SIG-M5 (cell line): ENCODE results near the gene ATL3.
A peak's percentile ranks its signal among the peaks of the same experiment; 100 is the strongest.

Source experiments
- DNase-seq: peaks from one replicate; lab custom pipeline; 2025; lab: John Stamatoyannopoulos, UW

Gene ATL3, protein sequence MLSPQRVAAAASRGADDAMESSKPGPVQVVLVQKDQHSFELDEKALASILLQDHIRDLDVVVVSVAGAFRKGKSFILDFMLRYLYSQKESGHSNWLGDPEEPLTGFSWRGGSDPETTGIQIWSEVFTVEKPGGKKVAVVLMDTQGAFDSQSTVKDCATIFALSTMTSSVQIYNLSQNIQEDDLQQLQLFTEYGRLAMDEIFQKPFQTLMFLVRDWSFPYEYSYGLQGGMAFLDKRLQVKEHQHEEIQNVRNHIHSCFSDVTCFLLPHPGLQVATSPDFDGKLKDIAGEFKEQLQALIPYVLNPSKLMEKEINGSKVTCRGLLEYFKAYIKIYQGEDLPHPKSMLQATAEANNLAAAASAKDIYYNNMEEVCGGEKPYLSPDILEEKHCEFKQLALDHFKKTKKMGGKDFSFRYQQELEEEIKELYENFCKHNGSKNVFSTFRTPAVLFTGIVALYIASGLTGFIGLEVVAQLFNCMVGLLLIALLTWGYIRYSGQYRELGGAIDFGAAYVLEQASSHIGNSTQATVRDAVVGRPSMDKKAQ

DNA sequence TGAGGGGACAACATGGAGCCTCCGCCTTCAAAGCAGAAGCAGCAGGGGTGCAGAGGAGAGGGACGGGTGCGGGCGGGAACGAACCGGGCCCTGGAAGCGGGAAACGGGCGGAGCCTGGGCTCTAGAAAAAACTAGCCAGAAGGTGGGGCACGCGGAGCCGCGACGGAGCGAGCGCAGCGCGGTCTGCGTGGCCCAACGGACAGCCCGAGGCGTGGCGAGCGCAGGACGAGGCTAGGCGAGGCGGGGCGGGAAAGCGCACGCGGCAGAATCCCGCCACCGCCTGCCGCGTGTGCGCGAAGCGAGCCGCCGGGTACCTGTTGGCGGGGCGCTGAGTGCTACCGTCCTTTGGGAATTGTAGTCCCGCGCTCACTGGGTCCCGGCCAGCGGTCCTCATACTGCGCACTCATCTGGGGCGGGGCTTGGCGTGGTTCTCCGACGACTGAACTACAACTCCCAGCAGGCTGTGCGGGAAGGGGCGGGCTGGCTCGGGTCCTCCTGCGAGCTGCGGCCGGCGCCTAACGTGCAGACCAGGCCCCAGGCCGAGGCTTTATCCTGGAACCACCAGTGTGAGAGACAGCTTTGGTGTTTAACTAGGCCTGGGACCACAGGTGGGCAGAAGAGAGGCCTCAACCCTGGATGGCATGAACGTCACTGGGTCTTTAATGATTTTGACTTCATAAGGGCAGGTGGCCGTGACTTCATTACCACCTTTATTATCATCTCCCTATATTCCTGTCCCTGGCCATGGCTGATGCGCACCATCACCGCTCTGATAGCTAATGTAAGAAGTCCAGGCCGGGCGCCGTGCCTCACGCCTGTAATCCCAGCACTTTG lies at the start of gene ATL3:
TSS of gene ATL3 (minus strand) at position 55 of the 834 bp plus-strand sequence. CDS start at position 14, 41 bp downstream.
- peak; percentile 66 for DNase-seq

DNA sequence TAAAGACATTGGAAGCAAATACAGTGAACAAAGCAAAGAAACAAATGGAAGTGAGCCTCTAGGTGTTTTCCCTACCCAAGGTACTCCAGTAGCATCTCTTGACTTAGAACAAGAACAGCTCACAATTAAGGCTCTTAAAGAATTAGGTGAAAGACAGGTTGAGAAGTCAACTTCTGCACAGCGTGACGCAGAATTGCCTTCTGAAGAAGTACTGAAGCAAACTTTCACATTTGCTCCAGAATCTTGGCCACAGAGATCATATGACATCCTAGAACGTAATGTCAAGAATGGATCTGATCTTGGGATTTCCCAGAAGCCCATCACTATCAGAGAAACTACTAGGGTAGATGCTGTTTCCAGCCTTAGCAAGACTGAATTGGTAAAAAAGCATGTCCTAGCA lies 49.4 kb upstream of the ATL3 start:
- no peak for DNase-seq

DNA sequence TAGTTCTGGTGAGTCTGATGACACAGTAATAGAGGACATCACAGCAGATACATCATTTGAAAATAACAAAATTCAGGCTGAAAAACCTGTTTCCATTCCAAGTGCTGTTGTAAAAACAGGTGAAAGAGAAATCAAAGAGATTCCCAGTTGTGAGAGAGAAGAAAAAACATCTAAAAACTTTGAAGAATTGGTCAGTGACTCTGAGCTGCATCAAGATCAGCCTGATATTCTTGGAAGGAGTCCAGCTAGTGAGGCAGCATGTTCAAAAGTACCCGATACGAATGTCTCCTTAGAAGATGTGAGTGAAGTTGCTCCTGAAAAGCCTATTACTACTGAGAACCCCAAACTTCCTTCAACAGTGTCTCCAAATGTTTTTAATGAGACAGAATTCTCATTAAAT lies 48.8 kb upstream of the ATL3 start:
- DNase-seq, result no peak

DNA sequence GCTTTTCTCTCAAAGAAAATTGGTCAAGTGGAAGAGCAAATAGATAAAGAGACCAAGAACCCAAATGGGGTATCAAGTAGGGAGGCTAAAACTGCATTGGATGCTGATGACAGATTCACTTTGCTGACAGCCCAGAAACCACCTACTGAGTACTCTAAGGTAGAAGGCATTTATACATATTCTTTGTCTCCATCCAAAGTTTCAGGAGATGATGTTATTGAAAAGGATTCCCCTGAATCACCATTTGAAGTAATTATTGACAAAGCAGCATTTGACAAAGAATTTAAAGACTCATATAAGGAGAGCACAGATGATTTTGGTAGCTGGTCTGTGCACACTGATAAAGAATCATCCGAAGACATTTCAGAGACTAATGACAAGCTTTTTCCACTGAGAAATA lies 47.8 kb upstream of the ATL3 start:
- DNase-seq, result no peak

DNA sequence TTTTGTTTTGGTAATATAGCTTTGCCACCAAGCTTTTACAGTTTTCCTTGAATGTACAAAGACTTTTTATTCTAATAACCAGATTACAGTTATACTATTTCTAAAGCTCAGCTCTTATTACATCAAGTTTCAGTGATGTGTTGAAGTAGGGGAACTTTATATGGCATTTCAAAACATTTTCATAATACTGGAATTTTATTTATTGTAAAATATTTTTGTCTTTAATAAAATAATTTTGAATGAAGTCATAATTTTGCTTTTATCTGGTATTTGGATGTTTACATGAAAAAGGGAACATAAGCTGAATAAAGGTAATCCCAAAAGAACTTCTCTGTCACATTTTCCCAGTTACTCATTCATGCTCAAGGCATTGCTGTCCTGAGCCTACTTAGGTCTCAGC lies 44.9 kb upstream of the ATL3 start:
- DNase-seq, result no peak

DNA sequence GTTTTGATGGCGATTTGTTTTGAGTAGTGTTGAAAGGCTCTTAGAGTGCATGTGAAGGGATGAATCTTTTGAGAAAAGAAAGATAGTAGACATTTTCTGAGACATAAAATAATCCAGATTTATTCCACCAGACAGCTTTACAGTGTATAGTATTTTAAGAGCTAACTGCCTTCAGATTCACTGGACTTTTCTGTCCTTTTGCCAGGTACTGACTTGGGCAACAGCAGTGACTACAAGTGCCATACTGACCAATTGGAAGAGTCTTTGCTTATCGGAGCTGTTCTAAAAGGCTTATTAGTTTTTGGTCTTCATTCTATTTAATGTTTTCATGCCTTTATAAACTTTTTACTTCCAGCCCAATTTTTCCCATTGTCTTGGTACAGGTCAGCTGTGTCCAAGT lies 42.6 kb upstream of the ATL3 start:
- DNase-seq, result no peak

DNA sequence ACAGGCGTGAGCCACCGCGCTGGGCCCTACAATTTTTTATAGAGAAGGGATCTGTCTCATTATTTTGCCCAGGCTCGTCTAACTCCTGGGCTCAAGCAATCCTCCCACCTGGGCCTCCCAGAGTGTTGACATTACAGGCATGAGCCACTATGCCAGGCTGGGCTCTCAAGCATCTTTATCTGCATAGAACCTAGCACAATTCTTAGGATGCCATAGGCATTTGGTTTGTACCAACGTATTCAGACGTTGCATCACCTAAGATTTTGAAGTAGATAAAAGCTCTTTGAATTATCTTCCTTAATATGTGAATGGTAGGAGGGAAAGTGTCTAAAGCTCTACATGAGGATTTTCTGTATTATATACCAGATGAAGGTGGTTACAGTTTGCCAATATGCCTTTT lies 40.7 kb upstream of the ATL3 start:
- no peak for DNase-seq

DNA sequence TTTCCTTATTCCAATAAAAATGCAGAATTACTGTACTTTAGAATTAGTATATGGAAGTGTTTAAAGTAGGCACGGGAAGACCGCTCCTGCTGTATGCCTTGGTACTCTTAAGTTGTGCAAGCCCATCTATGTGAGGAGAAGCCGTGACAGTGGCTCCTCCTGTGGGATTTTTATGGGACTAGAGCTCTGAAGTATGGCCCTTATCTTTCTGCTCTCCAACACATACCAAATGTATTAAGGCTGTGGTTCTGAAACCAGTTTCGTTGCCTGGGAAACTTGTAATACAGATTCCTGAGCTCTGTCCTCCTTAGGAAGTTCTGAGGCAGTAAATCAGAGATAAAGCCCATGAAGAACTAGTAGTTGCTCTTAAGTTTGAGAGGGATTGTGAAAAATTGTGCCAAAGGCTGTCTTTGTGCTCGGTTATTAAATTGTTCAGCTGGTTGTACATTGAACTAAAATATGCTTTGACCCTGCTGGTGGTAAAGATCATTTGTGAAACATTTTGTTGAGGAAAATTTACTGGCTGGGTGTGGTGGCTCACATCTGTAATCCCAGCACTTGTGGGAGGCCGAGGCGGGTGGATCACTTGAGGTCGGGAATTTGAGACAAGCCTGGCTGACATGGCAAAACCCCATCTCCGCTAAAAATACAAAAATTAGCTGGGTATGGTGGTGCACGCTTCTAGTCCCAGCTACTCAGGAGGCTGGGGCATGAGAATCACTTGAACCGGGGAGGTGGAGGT lies 39.5 kb upstream of the ATL3 start:
- no peak for DNase-seq

DNA sequence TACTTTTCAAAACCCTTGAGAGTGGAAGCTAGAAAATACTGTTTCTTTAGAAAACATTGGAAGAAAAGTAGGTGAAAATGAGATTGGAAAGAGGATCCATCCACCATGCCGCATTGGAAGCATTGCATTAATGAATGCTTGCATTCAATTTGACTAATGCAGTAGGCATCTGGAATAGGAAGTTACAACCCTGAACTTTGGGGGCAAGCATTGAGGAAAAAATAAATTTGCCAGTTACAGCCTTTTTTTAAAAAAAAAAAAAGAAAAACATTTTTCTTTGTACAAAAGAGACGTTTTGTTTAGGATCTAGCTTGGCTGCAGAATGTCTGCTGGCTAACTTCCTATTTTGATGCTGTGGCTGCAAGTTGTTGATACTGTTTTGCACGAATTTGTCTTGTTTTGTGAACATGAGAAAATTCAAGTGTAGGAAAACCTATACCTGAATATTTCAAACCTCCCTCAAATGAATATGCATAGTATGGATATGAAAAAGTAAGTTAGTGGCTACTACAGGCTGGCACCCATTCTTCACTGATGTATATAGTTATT lies 38.2 kb upstream of the ATL3 start:
- DNase-seq, result no peak

DNA sequence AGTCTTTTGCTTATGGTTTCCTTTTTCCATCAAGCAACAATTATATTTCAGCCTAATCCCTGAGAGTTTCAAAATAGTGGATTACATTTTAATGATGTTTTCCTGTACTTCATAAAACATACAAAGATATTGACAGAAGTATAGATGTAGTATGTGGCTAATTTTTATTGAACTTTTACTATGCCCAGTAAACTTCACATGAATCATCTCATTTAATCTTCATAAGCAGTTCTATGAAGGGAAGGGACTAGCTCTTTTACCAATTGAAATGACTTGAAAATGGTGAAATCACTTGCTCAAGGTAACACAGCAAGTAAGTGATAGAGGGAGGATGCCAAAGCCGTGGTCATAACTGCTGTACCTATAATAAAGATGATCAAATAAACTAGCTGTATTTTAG lies 37.6 kb upstream of the ATL3 start:
- no peak for DNase-seq

DNA sequence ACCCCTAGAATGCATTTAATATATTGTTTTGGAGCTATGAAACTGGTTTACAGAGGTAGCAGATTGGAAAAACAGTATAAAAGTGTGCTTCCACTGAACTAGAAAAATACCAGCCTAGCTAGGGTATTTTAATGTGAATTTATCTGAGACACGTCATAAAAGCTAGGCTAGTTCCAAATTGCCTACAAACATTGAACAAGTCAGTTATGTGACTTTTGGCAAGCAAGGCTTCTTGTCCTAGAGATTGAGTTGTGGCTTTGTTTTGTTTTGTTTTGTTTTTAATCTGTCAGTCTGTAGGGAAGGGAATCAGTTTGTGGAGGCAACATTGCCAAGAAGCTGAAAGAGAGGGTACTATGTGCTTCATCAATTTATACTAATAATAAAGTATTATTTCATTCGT lies 34.4 kb upstream of the ATL3 start:
- no peak for DNase-seq

DNA sequence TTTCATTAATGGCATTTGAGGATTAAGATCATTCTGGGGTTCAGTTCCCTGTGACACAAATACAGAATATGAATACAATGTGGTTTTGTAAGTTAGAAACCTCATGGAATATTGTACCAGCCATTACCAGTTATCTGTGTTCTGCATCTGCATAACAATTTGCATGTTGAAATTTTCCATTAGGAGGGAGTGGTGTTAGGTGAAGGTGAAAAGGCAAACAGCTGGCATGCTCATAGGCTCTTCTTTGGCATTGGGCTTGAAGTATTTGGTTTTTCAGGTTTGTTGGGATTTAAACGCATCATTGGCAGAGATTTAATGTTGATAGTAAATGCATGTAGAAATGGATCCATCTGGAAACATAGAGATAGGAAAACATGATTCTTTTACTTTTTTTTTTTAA lies 28.7 kb upstream of the ATL3 start:
- no peak for DNase-seq

DNA sequence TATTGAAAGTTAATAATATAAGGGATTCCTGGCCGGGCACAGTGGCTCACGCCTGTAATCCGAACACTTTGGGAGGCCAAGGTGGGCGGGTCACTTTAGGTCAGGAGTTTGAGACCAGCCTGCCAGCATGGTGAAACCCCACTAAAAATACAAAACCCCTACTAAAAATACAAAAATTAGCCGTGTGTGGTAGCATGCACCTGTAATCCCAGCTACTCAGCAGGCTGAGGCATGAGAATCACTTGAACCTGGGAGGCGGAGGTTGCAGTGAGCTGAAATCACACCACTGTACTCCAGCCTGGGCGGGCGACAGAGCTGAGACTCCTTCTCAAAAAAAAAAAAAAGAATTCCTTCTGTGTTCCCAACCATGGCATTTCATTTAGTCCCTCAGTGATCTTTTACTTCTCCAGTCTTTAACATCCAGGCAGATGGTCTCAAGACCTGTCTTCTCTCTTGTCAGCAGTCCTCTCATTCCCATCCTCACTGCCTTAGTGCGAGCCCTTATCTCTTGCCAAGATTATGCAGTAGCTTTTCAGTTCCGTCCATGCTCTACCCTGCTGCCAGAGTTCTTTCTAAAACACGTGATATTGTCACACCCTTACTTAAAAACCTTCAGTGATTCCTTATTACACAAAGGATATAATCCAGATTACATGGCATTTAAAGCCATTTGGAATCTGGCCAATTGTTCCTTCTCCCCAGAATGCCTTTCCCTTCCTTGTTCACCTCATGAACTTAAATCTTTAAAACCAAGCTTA lies 28.0 kb upstream of the ATL3 start:
- no peak for DNase-seq

DNA sequence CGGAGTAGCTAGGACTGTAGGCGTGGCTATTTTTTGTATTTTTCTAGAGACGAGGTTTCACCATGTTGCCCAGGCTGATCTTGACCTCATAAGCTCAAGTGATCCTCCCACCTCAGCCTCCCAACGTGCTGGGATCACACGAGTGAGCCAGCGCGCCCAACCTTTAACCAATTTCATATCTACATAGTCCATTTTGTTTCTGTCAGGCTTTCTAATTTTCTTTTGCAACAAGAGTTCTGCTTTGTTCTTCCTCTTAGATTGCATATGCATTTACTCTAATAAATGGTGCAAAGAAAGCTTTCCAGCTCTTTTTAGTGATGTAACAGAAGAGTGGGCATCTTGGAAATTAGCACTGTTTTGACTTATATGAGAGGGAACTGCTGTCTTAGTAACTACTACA lies 23.4 kb upstream of the ATL3 start:
- no peak for DNase-seq

DNA sequence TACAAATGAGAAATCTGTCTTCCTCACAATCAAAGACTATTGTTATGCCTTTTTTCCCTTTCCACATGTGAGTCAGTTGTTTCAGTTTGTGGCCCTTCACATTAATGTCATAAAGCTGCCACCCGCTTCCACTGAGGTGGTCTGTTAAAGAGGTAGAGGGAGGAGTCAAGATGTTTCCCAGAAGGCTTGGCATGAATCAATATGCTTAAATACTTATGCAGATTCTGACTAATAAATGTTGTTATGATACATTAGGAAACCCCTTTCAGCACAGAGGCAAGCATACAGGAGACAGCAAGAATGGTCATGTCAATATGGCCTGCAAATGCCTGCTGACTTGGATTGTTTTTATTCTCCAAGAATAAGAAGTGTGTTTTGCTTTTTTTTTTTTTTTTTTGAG lies 16.7 kb upstream of the ATL3 start:
- no peak for DNase-seq

DNA sequence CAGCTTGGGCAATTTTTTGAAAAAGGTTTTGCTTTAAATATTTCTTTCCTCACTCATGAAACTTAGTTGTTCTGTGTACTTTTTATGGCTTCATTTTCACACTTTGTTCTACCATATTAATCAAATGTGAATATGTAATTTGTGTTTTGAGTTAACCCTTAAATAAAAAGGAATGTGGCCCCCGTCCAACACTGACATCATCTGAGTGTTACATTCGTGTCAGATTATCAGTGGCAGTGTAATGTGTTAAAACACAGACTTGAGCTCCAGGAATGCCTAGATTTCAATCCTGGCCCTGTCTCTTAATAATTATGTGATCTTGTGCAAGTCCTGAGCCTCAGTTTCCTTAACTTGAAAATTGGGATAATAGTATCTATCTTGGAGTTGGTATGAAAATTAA lies 15.8 kb upstream of the ATL3 start:
- DNase-seq, result no peak

DNA sequence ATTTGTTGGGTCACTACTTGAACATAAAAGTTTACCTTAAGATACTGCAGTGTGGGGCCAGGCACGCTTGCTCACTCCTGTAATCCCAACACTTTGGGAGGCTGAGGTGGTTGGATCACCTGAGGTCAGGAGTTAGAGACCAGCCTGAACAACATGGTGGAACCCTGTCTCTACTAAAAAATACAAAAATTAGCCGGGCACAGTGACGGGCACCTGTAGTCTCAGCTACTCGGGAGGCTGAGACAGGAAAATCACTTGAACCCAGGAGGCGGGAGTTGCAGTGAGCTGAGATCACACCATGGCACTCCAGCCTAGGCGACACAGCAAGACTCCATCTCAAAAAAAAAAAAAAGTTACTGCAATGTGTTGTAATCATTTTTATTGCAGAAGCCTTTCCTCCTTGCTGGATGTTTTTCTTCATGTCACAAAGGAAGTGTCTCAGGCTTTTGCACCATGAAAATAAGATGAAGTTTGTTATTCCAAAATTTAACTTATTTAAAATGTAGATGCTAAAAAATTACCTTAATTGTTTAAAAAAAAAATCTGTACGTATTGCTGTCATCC lies 14.1 kb upstream of the ATL3 start:
- peak; percentile 9 for DNase-seq

DNA sequence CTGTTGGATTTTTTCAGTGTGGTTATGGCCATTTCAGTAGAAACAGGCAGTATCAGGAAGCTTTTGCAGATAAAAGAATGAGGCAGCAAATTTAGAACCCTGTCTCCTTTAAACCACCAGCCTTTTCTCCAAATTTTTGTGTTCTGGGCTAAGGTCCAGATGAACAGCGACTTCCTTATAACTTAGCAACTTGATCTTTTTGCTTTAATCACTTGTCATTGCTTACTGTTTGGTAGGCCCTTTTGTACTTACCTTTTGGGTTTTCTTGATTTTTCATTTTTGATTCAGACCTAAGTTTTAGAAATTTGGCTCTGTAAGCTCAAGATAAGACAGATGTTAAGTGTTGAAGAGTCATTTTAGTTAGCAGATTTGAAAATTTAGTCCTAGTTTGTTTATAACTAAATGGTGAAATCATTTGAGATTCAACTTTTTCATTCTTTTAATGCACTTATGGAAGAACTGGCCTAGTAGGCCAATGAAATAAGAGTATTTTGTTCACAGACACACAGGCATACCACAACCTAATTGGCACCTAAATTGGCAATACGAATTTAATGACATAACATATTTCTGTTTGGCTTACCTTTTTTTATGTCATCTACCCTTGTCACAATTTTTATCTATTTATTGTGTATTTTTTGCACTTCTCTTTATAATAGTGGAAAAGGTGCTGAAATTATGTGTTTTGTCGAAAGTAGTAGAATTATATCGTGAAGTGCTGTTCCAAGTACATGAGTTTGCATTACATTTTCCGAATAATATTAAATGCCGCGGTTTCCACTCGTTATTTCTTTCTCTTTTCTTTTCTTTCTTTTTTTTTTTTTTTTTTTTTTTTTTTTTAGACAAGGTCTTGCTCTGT lies 12.2 kb upstream of the ATL3 start:
- no peak for DNase-seq

DNA sequence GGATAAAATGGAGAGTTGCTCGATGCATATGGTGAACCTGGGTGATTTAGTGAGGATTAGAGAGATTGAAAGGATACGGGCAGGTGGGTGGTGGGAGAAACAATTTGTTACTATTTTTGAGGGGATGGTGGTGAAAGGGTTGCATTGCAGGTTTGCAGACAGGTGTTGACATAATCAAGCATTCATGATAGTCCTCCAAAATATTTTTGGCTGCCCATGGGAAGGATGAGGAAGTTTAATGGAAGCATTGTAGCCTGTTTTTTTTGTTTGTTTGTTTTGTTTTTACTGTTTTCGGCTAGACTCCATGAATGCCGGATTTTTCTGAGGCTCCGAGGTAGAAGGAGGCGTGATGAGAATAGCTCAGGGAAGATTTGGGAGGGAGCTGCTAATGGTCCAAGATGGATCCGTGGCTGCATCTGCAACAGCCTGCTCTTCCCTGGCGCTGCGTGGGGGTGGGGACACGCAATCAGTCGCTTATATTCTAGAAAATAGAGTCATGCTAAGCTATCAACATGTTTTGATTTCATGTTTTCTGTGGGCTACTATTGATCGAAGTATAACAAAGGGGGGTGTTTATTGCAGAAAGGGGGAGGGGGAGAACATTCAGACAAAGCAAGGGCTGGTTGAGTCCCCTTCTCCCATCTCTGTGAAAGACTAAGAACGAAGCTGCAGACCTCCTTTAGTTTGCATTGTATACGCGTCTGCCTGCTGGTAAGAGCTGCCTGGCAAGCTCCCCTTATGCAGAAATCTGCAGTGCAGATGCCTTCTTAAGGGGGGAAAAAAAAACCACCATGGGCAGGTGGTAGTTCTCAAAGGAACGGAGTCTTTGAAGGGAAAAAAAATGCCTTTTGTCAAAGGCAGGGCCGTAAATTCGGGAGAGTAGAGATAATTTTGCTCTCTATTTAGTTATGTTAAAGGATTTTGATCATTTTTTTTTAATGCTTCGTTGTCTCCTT lies 11.2 kb upstream of the ATL3 start:
- DNase-seq, result no peak
